ENCODE data around the gene RIMBP2. TPM values are rescaled to one million over a fixed set of nuclear protein-coding genes. Genes with fewer than 3 reads are reported as not detected.

RIMBP2 gene
- polyA plus RNA-seq, 4 donors: 11.6 to 17.8 (median 15.1) TPM

DNA sequence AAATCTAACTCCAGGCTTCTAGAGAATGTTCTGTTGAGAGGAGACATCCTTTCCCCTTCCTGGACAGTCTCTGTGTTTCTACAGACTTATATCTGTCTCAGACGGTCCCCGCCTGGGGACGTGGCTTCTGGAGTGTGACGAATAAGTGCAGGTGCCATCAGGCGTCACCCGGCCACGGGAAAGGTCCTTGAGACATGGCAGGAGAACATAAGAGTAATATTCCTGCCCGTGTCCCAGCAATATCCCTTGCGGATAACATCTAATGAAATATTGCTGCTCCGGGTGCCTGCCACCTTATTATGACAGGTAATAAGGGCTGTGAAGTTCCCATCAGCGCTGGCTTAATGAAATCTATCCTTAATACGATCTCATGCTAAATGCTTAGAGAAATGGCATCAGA lies 238.8 kb downstream of the RIMBP2 start:
- no peak for DNase-seq (ENCODE audit: low read depth in 4 of 4, low spot score in 3 of 4)

DNA sequence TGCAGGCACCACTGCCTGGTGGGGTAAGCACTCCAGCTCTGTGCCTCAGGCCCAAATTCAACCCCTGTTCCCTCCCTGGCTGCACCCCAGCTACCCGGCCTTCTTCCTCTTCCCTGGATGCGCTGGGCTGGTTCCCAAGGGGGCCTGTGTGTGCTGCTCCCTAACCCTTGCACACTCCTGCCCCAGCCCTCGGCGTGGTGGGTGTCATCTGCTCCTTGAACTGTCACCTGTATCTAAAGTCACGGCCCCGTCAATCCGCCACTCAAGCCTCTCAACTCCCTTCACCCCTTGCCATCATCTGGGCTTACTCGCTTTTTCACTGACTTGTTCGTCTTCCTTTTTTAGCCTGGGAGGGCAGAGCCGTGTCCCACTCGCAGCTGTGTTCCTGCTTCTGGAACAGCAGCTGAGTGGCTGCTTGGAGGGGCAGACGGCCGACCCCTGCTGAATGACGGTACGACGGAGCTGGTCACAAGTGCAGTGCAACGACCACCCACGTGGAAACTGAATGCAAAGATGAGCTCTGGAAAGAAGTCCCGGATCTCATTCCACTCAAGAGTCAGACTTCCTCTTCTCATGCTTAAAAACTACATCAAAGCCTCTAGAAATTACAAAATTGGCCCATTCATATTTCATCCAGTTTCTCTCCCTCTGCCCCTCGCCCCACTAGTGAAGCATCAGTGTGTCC lies 239.5 kb downstream of the RIMBP2 start:
- DNase-seq (ENCODE audit: low read depth in 4 of 4, low spot score in 3 of 4): no peak

DNA sequence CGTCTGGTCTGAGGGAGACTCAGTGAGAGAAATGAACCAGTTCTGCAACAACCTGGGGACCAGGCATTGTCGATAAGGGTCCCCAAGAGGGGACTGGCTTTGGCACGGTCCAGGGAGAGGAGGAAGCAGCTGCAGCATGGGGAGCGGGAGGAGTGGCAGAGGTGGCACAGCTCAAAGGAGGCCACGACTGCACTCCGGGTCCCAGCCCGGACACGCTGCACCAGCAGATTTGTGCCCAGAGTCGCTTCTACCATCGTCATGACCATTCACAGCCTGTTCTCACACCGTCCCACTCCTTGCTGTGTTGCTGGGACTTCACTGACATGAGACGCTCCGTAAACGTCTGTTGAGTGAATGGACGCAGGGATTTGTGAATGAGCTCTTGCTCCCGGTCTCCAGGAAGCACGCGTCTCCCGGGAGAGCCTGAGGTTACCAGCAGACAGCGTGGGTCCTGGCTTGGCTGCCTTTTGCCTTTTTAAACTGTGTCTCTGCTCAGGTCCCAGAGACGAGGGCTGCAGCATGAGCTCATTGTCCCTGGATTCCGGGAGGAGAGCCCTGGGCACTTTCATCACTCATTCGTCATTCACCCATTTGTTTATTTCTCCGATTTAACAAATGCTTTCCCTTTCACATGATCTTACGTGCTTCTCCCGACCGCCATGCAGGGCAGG lies 241.4 kb downstream of the RIMBP2 start:
- DNase-seq (ENCODE audit: low read depth in 4 of 4, low spot score in 3 of 4): no peak

DNA sequence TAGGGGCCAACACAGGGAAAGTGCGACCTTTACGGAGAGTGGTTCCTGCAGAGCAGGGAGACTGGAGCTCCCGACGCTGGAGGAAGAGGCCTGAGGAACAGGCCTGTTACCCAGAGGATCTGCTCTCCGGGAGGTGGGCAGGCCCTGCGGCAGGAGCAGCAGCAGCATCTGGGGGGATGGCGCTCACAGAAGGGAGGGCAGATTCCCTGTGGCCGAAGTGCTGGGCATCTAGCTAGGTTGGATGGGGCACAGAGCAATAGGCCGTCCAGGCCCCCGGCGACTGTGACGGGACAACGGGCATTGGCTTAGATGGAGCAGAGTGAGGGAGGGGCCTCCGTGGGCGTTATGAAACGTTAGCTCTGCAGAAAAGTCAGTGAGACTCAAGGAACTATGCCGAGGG lies 242.8 kb downstream of the RIMBP2 start:
- DNase-seq (ENCODE audit: low read depth in 4 of 4, low spot score in 3 of 4): no peak

DNA sequence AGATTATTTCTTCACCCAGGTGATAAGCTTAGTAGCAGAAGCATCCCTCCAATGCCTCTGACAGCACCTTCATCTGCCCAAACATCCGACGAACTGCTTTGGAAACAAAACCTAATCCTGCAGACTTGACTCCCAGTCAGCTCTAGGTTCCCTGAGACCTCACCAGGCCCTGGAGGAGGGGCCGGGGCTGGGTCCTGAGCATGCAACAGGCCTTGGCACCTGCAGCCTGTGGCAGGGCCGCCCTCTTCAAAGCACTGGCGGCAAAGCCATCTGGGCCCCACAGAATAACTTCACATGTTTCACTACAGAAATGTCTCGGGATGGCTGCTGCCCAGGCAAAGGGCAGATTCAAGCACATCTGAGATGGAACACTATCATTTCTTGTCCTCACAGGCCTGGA lies 245.1 kb downstream of the RIMBP2 start:
- DNase-seq (ENCODE audit: low read depth in 4 of 4, low spot score in 3 of 4): no peak

DNA sequence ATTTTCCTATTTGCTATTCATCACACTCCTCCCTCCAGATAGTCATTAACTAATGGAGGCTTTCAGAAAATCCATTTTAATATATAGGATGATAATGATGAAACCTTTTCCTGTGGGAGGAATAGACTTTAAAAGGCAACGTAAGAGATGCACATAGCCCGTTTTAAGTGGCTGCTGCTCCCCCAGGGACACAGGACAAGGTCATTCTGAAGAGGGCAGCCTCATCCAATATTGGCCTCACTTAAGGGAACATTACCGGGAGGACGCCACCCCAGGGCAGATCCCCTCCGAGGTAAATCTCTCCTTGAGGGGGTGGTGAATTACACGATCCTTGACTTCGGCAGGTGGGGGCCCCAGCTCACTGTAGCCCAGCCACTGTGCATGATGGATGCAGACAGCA lies 246.5 kb downstream of the RIMBP2 start:
- DNase-seq (ENCODE audit: low read depth in 4 of 4, low spot score in 3 of 4): no peak

DNA sequence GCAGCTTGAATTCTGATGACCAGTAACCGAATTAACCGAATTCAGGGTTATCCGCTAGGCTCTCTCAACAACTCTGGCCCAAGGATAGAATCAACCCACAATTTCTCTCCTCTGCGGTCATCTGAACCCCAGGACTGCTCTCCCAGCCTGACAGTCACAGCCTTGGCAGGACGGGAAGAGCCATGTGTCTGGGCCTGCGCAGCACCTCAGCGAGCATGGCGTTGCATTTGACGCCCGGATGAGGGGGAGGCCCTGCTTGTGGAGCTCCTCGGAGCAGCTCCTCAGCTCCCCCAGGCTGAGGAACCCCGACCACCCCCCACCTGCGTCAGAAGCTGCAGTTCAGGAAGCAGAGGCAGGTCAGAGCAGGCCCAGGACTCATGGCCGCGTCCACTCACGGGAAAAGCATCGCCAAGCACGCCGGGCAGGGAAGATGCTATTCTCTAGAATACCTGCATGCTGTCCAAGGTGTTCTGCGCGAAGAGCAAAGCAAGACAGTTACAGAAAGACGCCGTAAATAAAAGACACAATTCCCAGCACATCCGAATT lies 247.3 kb downstream of the RIMBP2 start:
- DNase-seq (ENCODE audit: low read depth in 4 of 4, low spot score in 3 of 4): no peak

DNA sequence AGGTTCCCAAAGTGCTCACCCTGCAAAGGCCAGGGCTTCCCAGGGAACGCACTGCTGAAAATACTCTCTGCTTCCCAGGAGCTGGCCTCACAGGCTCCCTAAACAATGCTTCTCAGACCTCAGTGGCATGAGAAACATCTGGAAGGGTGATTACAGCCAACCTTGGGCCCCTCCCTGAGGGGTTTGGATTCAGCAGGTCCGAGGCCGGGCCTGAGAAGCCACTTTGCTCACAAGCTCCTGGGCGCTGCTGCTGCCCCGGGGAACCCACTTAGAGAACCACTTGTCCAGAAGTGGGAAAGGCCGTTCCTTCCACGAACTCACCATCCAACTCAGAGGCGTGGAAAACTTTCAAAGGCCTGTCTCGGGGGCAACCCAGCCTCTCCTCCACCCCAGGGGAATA lies 247.9 kb downstream of the RIMBP2 start:
- no peak for DNase-seq (ENCODE audit: low read depth in 4 of 4, low spot score in 3 of 4)

DNA sequence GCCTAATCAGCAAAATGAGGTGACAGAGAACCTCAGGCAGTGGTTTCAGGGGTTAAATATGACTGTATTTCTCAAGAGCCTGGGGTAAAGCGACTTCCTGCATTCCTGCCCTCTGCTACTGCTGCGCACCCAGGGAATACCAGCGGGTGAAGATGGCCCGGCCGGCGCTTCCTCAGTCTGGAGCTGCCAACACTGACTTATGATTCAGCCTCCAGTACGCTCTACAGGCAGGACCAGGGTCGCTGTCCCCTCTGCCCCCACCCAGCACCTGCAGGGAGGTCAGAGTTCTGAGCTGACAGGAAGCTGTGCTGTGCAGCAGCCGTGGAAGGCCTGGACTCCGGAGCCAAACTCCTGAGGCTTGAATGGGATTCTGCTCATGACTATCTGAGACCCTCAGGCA lies 250.5 kb downstream of the RIMBP2 start:
- no peak for DNase-seq (ENCODE audit: low read depth in 4 of 4, low spot score in 3 of 4)

DNA sequence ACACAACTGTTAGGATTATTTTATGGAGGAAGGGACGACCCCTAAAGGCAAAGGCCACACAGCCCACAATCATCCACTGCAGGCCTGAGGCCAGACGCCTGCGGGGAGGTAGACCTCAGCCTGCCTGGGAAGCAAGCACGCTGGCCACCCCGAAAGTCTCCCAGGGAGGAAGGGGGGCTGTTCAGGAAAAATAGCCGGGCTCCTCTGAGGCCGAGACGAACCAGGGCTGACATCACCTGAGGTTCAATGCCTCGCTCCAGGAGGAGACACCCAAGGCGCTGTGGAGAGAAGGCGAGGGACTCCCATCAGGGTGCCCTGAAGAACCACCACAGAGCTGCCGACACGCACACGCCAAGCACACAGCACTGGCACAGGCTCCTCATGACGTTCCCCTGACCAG lies 251.1 kb downstream of the RIMBP2 start:
- no peak for DNase-seq (ENCODE audit: low read depth in 4 of 4, low spot score in 3 of 4)

DNA sequence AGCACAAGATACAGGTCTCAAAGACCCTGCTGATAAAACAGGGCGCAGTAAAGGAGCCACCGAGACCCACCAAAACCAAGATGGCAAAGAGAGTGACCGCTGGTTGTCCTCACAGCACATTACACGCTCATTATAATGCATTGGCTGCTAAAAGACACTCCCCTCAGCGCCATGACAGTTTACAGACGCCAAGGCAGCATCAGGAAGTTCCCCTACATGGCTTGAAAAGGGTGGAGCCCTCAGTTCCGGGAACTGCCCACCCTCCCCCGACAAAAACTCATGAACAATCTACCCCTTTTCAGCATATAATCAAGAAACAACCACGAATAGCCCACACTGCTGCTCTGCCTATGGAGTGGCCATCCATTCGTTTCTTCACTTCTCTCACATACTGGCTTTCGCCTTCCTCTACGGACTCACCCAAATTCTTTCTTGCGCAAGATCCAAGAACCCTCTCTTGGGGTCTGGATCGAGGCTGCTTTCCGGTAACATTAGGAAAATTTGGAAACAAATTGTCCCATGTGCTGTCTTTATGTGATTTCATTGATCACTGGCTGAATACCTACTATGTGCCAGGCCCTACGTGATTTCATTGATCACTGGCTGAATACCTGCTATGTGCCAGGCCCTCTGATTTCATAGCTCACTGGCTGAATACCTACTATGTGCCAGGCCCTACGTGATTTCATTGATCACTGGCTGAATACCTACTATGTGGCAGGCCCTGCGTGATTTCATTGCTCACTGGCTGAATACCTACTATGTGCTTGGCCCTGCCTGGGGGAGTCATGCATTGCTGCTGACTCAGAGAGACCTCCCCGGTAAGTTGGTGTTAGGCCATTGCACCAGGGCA lies 252.1 kb downstream of the RIMBP2 start:
- no peak for DNase-seq (ENCODE audit: low read depth in 4 of 4, low spot score in 3 of 4)

DNA sequence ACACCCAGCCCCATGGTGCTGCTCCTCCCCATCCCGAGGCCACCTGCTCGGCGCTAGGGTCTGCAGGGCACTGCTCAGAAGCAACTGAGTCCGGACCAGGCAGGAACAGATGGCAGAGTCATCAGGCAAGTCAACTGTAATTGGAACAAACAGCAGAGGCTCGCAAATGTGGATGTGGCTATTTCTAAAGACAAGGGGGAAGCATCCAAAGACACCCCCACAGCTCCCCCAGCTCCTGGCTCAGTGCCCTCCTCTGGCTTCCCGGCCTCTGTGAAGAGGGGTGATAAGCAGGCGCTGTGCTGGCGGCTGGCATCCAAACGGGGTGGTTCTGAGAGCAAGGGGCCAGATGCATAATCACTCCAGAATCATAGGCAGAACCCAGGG lies 252.8 kb downstream of the RIMBP2 start:
- no peak for DNase-seq (ENCODE audit: low read depth in 4 of 4, low spot score in 3 of 4)

DNA sequence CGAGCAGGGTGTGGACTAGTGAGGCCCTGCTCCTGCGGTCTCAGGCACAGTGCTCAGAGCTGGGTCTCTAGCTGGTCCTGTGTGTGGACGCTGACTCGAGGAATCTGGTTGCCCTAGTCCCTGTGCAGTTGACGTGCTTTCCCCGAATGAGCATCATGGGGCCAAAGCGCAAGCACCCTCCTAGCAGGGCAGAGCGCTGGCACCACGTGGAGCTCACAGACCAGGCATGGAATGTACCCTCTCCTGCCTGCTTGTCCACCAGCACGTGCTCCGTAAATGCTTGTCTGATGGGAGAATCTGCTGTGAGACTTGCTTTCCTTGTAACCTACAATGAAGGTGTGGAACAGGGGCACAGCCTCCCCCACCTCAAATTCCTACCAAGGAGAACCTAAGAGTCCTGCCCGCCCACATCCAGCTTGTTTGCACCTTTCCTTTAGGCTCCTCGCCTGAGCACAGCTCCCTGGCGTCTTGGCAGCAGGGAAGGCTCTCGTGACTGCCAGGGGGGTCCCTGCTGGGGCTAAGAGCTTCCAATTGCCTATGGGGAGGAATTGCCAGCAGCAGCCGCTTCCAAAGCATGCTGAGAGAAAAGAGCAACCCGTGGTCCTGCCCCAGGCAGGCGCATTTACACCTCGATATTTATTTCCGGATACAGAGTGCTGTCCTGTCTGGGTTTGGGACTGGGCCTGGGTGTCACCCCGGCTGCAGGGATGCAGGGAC lies 253.4 kb downstream of the RIMBP2 start:
- DNase-seq (ENCODE audit: low read depth in 4 of 4, low spot score in 3 of 4): no peak

DNA sequence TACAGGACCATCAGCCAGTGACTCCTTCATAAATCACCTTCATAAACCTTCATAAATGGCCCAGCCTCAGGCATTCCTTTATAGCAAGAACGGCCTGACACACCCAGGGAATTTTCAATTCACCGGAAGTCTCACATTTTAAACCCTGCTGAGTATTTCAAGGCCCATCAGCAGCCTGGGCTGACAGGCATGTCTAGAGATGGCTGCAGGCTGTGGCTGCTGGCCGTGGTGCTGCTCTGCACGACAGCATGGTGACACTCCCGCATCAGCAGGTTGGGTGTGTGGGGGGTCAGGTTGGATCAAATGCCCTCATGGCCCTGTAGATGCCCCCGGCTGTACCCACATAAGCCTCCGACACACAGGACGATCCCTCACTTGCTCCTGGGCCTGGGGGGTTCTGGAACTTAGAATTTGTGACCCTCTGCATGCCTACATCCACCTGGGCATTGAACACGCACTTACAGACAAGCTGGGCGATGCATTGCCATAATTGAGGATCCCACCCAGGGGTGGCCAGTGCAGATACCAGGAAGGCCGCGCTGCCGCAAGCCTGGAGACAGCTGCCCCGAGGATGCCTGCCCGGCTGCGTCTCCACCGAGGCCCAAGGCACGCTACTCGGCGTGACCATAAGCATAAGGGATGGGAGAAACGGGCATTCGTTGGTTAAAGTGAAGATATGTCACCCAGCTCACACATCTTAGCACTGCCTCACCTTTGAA lies 254.1 kb downstream of the RIMBP2 start:
- no peak for DNase-seq (ENCODE audit: low read depth in 4 of 4, low spot score in 3 of 4)

DNA sequence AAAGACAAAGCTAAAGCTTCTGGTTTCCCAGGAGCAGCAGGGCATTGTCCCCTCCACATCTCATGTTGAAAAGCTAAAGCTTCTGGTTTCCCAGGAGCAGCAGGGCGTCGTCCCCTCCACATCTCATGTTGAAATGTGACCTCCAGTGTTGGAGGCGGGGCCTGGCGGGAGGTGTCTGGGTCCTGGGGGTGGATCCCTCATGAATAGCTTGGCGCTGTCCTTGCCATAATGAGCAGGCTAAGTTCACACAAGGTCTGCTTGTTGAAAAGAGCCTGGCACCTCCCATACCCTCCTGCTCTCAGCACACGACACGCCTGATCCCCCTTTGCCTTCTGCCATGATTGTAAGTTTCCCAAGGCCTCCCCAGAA lies 254.7 kb downstream of the RIMBP2 start:
- no peak for DNase-seq (ENCODE audit: low read depth in 4 of 4, low spot score in 3 of 4)

DNA sequence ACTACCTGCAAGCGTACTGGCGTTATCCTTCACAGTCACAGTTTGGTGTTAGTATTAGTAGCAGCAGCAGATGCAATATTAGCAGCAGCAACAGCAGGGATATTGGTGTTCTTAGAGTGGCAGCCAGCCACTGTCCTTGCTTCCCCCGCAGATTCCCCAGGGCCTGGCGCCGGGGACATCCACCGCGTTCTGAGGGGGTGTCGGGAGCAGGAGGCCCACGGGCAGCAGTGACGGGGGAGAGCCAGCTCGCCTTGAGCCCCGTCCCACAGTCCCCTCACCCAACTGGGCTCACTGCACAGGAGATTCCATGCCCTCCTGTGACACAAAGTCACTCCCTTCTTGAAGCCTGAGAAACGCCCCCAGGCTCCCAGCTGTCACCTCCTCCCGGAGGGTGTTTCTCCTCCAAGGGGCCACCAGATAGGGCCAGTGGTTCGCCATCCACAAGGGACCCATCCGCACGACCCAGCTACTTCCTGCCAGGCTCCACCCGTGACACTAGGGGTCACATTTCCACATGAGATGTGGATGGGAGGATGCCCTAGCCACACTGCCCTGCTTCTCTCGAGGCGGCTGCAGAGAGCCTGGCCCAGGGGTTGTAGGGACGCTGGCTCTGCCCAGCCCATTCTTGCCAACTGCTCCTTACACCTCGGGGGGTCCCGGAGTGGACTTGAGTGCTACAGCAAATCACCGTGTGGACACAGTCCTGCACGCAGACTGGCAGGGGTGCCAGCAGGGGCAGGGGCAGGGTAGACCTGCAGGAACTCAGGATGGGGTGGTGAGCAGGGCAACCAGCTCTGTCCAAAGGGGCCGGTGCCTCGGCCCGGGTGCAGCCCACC lies 255.3 kb downstream of the RIMBP2 start:
- DNase-seq (ENCODE audit: low read depth in 4 of 4, low spot score in 3 of 4): no peak

DNA sequence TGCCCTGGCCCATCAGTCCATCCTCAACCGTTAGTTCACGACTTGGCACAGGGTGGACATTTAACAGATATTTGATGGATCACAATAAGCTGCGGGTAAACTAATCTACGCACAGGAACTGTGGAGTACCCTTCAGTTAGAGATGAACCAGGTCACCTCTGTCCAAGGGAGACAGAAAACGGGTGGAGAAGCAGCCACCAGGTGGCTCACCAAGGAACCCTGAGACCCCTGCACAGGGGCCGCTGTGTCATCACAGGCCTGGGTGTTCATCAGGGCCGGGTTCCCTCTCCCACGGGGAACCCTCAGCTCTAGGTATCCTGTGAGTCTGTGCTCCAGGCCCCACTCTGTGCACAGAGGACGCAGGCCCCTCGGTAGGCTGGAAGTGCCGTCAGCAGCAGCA lies 256.2 kb downstream of the RIMBP2 start:
- DNase-seq (ENCODE audit: low read depth in 4 of 4, low spot score in 3 of 4): no peak

DNA sequence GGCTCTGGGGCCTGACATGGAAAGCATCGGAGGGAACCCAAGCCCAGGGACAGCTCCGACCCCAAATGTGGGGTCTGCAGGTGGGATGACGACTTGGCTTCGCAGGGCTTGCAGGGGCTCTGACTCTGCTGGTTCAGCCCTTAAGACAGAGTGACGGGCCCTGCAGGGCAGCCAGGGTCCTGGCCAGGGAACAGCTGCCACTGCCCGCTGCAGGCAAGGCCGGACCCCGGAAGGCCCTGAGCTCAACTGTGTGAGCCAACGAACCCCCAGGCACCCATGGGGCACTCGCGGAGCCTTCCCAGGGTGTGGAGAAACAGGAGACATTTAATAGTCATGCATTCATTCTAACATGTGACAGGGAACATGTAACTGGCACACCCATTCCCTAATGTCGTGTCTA lies 257.8 kb downstream of the RIMBP2 start:
- no peak for DNase-seq (ENCODE audit: low read depth in 4 of 4, low spot score in 3 of 4)

DNA sequence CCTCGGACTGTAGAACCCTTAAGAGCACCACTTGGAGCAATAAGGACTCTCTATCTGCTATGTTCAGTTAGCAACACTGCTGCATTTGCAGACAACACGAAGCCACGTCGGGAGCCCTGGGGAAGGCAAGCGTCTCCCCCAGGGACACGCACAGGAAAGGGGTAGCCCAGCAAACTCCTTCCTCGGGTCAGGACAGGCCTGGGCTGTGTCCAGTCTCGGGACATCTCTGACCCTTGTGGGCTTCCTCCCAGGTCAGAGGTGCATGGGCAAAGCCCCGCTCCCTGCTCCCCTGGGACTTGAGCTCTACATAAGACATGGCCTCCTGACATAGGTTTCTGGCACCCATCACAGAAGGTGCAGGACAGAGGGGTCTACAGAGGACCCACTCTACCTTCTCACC lies 258.9 kb downstream of the RIMBP2 start:
- DNase-seq (ENCODE audit: low read depth in 4 of 4, low spot score in 3 of 4): no peak
